Heart left ventricle (tissue), 13 donors: Measurements from ENCODE around the gene GSK3B.

Experiments
- CTCF ChIP-seq, 12 donors: fragments of 200-600 bp; sonication (generic) in 4 of 12; IDR thresholded peaks; one replicate each; pipeline versions ENCODE4 v1.5.0 to v1.8.0; 2018 to 2022; ENCODE audit warnings: antibody characterized with exemption in 12 of 12, mild to moderate bottlenecking in 5 of 12
- POLR2A ChIP-seq, 2 donors: fragments of 450-650 bp; IDR thresholded peaks; one replicate each; pipeline ENCODE4 v1.6.1; 2017; ENCODE audit warnings: antibody characterized with exemption in 2 of 2, mild to moderate bottlenecking in 2 of 2, moderate library complexity in 2 of 2
- donor health status: ischemic (EF 13 %, LVEDD 7.1; RV severe dilation, severe dysfunction).
- donor health status: DM: no; HTN: yes; CAD: no.
- donor health status: DM: no; HTN: no; CAD: no.
- donor health status: ischemic (EF 25% LVEDD 6.9; RV normal size, moderate dysfunction).
- donor health status: ischemic (EF 25% LVEDD 5.7; RV mildly dilated, moderate dysfunction).
- donor health status: ischemic (EF 35%, LVEDD 5.7; RV mildly dilated, moderate dysfunction).
- donor health status: nonischemic (EF 11% LVEDD 7.7; RV severe dilation, severe dysfunction).
- donor health status: DM: yes; HTN: yes; CAD: no.
- donor health status: PGD.
- donor health status: ischemic (EF 29% LVEDD 5.4; RV normal size, mild dysfunction).
- donor health status: nonischemic (EF 23%, LVEDD 6.1; RV moderate dilation, normal function).

- no peak for TF ChIP-seq CTCF (IDR thresholded peaks at IDR 0.05)
- no peak for TF ChIP-seq POLR2A (IDR thresholded peaks at IDR 0.05)
Measured at GRCh38 chr3:119826711-119827608, 267.3 kb downstream of the GSK3B start.
